Measurements from ENCODE around the gene IFIT2.

DNA sequence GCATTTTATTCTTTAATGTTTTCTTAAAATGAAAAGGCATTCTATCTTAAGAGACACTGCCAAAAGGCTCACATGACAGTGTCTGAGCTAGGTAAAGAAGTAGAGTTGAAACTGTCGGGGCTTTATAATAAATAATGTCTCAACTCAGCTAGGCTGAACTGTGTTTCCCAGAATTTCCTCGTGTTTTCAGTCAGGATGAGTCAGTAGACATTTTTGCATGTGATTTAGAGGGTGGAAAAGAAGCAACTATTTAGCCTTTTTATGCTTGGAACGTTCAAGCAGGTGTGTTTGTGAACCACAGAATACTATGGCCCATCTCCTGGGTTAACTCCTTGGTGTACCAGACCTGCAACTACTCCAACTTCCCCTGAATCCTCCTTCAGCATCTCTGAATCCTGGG, 26.9 kb upstream of the IFIT2 start:
- TF ChIP-seq, protein P1, sequence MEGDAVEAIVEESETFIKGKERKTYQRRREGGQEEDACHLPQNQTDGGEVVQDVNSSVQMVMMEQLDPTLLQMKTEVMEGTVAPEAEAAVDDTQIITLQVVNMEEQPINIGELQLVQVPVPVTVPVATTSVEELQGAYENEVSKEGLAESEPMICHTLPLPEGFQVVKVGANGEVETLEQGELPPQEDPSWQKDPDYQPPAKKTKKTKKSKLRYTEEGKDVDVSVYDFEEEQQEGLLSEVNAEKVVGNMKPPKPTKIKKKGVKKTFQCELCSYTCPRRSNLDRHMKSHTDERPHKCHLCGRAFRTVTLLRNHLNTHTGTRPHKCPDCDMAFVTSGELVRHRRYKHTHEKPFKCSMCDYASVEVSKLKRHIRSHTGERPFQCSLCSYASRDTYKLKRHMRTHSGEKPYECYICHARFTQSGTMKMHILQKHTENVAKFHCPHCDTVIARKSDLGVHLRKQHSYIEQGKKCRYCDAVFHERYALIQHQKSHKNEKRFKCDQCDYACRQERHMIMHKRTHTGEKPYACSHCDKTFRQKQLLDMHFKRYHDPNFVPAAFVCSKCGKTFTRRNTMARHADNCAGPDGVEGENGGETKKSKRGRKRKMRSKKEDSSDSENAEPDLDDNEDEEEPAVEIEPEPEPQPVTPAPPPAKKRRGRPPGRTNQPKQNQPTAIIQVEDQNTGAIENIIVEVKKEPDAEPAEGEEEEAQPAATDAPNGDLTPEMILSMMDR (IDR thresholded peaks at IDR 0.05), result no peak
- TF ChIP-seq POLR2A (IDR thresholded peaks at IDR 0.05), result no peak
